D721Med (cell line): ENCODE measurements around the gene LDAH.

ENCODE experiments used
- DNase-seq: peaks from one replicate; pipeline ENCODE4 v3.0.0; 2011; ENCODE audit warnings: low spot score; ENCODE audit not compliant: insufficient read length
- FAIRE-seq: peaks from 2 replicates; lab custom pipeline; 2011; peaks lifted over from hg19 to GRCh38; lab: Jason Lieb, UNC
- TF ChIP-seq, protein P1 (sequence below): IDR thresholded peaks from 2 replicates; pipeline ENCODE4 v1.5.1; 2012; ENCODE audit warnings: mild to moderate bottlenecking, control low read depth; ENCODE audit not compliant: insufficient read depth; ENCODE audit errors: missing control alignments

LDAH gene

DNA sequence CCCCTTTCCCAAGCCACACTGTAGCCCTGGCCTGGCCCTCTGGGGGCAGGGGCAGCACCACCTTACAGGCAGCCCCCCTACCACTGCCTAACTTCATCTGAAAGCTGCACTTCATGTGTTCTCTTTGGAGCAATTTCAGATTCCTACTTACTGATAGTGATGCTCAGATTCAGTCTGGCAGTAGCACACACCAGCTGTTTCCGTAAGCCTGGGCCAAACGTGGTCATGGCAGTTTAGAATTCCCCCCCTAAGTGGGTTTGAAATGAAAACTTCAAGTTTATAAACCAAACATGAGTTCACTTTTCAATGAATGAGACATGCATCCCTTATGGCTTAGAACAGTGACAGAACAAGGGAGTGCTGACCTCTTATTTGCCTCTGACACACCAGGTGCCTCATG lies 126.5 kb downstream of the LDAH start:
- no peak for DNase-seq
- TF ChIP-seq, protein P1, sequence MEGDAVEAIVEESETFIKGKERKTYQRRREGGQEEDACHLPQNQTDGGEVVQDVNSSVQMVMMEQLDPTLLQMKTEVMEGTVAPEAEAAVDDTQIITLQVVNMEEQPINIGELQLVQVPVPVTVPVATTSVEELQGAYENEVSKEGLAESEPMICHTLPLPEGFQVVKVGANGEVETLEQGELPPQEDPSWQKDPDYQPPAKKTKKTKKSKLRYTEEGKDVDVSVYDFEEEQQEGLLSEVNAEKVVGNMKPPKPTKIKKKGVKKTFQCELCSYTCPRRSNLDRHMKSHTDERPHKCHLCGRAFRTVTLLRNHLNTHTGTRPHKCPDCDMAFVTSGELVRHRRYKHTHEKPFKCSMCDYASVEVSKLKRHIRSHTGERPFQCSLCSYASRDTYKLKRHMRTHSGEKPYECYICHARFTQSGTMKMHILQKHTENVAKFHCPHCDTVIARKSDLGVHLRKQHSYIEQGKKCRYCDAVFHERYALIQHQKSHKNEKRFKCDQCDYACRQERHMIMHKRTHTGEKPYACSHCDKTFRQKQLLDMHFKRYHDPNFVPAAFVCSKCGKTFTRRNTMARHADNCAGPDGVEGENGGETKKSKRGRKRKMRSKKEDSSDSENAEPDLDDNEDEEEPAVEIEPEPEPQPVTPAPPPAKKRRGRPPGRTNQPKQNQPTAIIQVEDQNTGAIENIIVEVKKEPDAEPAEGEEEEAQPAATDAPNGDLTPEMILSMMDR, result no peak
- FAIRE-seq, result no peak

DNA sequence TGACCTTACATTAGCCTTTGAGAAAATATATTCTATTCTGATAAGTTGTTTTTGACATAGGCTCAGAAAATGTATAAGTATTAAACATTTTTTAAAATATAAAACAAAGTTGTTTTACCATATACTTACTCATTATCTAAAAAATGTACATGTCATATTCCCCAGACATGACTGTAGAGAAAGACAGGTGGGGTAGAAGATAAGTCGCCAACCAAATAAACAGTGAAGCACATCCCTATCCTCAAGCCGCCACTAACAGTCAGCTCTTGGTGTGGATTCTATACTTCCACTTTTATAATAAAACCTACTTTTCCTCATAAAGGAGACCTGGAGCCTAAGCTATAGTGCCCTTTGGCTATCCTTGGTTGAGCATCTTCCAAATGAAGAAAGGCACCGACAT lies 129.6 kb downstream of the LDAH start:
- DNase-seq (no peak), FAIRE-seq (no peak)
- TF ChIP-seq, protein P1, result no peak

DNA sequence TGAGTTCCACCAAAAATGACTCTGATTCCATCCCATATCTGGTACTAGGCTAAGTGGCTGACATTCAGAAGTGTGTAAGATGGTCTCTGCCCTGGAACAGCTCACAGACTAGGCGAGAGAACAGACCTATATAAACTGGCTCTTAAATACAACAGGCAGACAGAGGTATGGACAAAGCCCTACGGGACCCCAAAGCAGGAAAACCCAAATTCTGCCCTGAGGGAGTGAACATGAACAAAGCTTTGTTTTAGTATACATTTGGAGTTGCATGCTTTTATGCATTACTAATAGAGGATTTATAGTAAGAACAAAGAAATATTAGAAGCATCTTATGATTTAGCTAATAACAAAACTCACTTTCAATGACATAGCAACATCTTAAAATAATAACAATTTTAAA lies 130.8 kb downstream of the LDAH start:
- TF ChIP-seq, protein P1, result no peak
- DNase-seq (no peak), FAIRE-seq (no peak)

DNA sequence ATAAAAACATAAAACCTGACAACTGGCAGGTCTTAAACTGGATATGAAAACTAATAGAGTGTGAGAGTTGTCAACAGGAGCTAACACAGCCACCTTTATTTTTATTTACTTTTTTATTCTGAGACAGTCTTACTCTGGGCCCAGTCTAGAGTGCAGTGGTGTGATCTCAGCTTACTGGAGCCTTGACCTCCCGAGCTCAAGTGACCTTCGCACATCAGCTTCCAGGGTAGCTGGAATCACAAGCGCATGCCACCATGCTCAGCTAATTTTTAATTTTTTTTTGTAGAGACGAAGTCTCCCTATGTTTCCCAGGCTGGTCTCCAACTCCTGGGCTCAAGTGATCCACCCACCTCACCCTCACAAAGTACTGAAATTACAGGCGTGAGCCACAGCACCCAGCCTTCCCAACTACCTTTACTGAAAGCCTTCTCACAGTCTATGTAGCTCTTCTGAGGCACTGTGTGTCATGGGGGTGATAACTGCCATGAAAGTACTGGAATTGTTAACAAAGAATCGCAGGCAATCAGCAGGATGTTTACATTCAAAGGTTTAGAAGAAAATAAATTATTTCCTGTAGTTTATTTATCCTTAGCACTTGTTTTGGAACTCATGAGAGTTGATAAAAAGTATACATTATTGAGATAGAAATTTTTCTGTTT lies 131.7 kb downstream of the LDAH start:
- TF ChIP-seq, protein P1, result no peak
- no peak for FAIRE-seq
- no peak for DNase-seq

DNA sequence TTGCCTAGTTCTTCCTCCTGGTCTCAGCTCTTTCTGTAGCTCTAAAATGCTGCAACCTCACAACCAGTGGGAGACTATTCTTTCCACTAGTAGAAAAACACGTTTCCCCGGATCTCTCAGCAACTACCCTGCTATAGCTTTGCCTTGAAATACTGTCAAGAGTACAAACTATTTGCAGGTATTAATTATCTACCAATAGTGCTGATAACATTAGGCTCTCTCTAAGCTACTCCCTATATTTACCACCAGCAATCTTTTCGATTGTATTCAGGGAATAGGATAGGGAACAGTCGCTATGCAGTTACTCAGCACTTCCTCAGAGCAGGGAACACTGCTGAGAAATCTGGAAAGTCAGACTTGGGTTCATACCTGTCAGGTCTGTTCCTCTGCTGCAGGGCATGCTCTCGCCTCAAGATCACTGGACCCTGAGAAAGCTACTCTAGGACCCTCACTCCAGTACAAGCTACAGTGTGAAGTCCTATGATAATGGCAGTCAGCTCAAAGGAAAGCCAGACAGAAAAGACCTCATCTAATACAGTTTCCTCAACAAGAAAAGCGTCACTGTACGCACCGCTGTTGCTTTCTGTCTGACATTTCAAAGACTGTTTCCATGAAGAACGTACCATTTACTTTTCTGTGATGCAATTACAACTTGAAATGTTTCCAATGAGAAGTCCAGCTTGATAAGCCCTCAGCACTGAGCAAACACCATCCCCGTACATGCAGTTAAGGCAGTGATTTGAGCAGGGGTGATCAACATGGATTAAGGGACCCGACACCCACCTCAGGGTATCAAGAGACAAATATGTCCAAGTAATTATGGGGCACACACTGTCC lies 133.3 kb downstream of the LDAH start:
- DNase-seq, result no peak
- TF ChIP-seq, protein P1, result no peak
- no peak for FAIRE-seq

DNA sequence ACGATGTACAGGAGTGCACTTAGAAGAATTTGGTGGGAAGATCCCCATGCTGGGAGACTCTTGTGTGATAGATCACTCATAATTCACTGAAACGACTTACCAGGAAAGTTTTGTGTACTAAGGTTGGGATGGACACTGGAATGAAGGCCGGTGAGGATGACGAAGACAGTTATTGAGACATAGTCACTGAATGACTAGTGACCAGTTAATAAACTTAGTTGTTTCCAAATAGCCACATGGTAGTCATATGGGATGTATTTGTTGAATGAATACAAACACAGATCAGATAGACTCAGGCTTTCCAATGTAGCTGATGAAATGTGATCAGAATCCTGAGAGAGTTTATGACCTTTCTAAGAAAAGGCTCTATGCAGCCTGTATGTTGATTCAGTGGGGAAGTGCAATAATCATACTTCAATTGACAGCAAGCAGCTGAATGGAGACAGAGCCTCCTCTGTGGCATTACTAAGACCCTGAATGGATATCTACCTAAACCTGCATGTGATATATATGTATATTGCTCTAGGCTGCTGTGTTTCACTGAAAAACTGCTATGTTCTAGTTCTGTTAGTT lies 135.6 kb downstream of the LDAH start:
- FAIRE-seq (no peak), DNase-seq (no peak)
- TF ChIP-seq, protein P1, result no peak
